ENCODE results near the gene TCHHL1.

Gene TCHHL1

DNA sequence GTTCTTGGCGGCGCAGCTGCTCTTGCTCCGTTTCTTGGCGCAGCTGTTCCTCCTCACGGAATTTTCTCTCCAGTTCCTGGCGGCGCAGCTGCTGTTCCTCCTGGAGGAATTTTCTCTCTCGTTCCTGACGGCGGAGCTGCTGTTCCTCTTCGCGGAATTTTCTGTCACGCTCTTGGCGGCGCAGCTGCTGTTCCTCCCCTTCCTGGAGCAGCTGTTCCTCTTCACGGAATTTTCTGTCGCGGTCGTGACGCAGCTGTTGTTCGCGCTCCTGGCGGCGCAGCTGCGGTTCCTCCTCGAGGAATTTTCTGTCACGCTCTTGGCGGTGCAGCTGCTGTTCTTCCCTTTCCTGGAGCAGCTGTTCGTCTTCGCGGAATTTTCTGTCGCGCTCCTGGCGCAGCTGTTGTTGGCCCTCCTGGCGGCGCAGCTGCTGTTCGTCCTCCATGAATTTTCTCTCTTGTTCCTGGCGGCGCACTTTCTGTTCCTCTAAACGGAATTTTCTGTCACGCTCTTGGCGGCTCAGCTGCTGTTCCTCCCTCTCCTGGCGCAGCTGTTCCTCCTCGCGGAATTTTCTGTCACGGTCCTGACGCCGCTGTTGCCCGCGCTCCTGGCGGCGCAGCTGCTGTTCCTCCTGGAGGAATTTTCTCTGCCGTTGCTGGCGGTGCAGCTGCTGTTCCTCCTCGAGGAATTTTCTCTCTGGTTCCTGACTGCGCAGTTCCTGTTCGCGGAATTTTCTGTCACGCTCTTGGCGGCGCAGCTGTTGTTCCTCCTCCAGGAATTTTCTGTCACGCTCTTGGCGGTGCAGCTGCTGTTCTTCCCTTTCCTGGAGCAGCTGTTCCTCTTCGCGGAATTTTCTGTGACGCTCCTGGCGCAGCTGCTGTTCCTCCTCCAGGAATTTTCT, 19.4 kb upstream of the TCHHL1 start:
- ATAC-seq, result no peak
- TF ChIP-seq ISL1 (CRISPR knock-in tag; IDR thresholded peaks at IDR 0.05) (no peak), ESRRG (CRISPR knock-in tag; IDR thresholded peaks at IDR 0.05) (no peak), ZFP3 (CRISPR knock-in tag; IDR thresholded peaks at IDR 0.05) (no peak), ZNF70 (CRISPR knock-in tag; IDR thresholded peaks at IDR 0.05) (no peak)
- TF ChIP-seq, protein P1, sequence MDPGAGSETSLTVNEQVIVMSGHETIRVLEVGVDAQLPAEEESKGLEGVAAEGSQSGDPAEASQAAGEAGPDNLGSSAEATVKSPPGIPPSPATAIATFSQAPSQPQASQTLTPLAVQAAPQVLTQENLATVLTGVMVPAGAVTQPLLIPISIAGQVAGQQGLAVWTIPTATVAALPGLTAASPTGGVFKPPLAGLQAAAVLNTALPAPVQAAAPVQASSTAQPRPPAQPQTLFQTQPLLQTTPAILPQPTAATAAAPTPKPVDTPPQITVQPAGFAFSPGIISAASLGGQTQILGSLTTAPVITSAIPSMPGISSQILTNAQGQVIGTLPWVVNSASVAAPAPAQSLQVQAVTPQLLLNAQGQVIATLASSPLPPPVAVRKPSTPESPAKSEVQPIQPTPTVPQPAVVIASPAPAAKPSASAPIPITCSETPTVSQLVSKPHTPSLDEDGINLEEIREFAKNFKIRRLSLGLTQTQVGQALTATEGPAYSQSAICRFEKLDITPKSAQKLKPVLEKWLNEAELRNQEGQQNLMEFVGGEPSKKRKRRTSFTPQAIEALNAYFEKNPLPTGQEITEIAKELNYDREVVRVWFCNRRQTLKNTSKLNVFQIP (CRISPR knock-in tag; IDR thresholded peaks at IDR 0.05; ENCODE audit: borderline replicate concordance, low read depth), result no peak

GRCh38 chr1:152107031-152107983, 18.4 kb upstream of the TCHHL1 start:
- no peak for TF ChIP-seq ZFP3 (CRISPR knock-in tag; IDR thresholded peaks at IDR 0.05)
- TF ChIP-seq, protein P1 (CRISPR knock-in tag; IDR thresholded peaks at IDR 0.05; ENCODE audit: borderline replicate concordance, low read depth), result no peak
- TF ChIP-seq ARNTL (CRISPR knock-in tag; IDR thresholded peaks at IDR 0.05; ENCODE audit: borderline replicate concordance, low read depth), result no peak
- TF ChIP-seq ISL1 (CRISPR knock-in tag; IDR thresholded peaks at IDR 0.05), result no peak
- TF ChIP-seq CSDC2 (CRISPR knock-in tag; IDR thresholded peaks at IDR 0.05), result no peak
- no peak for TF ChIP-seq SNAI2 (CRISPR knock-in tag; IDR thresholded peaks at IDR 0.05)
- TF ChIP-seq OSR1 (CRISPR knock-in tag; IDR thresholded peaks at IDR 0.05), result no peak
- no peak for TF ChIP-seq BACH2 (CRISPR knock-in tag; IDR thresholded peaks at IDR 0.05; ENCODE audit: borderline replicate concordance)
- no peak for TF ChIP-seq PPARA (CRISPR knock-in tag; IDR thresholded peaks at IDR 0.05; ENCODE audit: borderline replicate concordance)
- TF ChIP-seq, protein P2, sequence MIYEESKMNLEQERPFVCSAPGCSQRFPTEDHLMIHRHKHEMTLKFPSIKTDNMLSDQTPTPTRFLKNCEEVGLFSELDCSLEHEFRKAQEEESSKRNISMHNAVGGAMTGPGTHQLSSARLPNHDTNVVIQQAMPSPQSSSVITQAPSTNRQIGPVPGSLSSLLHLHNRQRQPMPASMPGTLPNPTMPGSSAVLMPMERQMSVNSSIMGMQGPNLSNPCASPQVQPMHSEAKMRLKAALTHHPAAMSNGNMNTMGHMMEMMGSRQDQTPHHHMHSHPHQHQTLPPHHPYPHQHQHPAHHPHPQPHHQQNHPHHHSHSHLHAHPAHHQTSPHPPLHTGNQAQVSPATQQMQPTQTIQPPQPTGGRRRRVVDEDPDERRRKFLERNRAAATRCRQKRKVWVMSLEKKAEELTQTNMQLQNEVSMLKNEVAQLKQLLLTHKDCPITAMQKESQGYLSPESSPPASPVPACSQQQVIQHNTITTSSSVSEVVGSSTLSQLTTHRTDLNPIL (CRISPR knock-in tag; IDR thresholded peaks at IDR 0.05; ENCODE audit: low read depth), result no peak
- no peak for TF ChIP-seq ZNF8 (CRISPR knock-in tag; IDR thresholded peaks at IDR 0.05)
- no peak for TF ChIP-seq ZC3H10 (CRISPR knock-in tag; IDR thresholded peaks at IDR 0.05)
- TF ChIP-seq, protein P3, sequence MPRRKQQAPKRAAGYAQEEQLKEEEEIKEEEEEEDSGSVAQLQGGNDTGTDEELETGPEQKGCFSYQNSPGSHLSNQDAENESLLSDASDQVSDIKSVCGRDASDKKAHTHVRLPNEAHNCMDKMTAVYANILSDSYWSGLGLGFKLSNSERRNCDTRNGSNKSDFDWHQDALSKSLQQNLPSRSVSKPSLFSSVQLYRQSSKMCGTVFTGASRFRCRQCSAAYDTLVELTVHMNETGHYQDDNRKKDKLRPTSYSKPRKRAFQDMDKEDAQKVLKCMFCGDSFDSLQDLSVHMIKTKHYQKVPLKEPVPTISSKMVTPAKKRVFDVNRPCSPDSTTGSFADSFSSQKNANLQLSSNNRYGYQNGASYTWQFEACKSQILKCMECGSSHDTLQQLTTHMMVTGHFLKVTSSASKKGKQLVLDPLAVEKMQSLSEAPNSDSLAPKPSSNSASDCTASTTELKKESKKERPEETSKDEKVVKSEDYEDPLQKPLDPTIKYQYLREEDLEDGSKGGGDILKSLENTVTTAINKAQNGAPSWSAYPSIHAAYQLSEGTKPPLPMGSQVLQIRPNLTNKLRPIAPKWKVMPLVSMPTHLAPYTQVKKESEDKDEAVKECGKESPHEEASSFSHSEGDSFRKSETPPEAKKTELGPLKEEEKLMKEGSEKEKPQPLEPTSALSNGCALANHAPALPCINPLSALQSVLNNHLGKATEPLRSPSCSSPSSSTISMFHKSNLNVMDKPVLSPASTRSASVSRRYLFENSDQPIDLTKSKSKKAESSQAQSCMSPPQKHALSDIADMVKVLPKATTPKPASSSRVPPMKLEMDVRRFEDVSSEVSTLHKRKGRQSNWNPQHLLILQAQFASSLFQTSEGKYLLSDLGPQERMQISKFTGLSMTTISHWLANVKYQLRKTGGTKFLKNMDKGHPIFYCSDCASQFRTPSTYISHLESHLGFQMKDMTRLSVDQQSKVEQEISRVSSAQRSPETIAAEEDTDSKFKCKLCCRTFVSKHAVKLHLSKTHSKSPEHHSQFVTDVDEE (CRISPR knock-in tag; IDR thresholded peaks at IDR 0.05), result no peak
- no peak for TF ChIP-seq ZNF70 (CRISPR knock-in tag; IDR thresholded peaks at IDR 0.05)
- TF ChIP-seq TCF4 (CRISPR knock-in tag; IDR thresholded peaks at IDR 0.05; ENCODE audit: borderline replicate concordance), result no peak
- TF ChIP-seq ZFP30 (CRISPR knock-in tag; IDR thresholded peaks at IDR 0.05), result no peak
- TF ChIP-seq, protein P4, sequence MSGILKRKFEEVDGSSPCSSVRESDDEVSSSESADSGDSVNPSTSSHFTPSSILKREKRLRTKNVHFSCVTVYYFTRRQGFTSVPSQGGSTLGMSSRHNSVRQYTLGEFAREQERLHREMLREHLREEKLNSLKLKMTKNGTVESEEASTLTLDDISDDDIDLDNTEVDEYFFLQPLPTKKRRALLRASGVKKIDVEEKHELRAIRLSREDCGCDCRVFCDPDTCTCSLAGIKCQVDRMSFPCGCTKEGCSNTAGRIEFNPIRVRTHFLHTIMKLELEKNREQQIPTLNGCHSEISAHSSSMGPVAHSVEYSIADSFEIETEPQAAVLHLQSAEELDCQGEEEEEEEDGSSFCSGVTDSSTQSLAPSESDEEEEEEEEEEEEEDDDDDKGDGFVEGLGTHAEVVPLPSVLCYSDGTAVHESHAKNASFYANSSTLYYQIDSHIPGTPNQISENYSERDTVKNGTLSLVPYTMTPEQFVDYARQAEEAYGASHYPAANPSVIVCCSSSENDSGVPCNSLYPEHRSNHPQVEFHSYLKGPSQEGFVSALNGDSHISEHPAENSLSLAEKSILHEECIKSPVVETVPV (CRISPR knock-in tag; IDR thresholded peaks at IDR 0.05), result no peak
- TF ChIP-seq GLIS3 (CRISPR knock-in tag; IDR thresholded peaks at IDR 0.05), result no peak
- no peak for TF ChIP-seq ESRRG (CRISPR knock-in tag; IDR thresholded peaks at IDR 0.05)
- ATAC-seq, result peak; percentile 17
